Stimulated activated CD8-positive, alpha-beta memory T cell treated with anti-CD3 and anti-CD28 coated beads, Interleukin-15, amount 100 ng/mL, for 4 hours (primary cell): Measurements from ENCODE around the gene KIF26A.

Experiments used
- DNase-seq, 2 donors: peaks; one replicate each; pipeline ENCODE4 v3.0.0-alpha.2; 2020; ENCODE audit warnings: low read depth in 2 of 2

Gene KIF26A

DNA sequence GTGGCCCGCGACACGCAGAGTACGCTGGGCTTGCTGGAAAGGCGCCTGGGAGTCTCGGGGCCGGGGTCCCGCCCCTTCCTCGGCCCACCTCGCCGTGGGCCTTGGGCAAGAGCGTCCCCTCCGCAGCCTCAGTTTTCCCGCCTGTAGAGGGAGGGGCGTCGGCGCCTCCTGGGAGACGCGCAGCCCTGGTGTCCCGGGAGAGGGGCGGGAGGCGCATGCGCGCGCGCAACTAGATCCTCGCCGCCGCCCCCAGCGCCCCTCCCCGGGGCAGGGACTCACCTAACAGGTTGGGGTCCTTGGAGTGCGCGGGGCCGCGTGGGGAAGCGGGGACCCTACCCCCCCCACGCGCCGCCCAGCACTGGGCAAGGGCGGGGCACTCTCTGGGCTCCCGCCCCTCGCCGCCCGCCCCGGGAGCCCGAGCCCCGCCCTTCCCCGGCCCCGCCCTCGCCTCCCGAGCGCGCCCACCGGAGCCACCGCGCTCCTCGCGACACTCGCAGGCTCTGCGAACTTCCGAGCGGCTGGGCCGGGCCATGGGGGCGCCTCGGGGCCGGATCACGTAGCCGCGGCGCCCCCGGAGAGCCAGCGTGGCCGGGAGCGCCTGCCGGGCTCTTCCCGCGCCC lies at the start of gene KIF26A:
TSS of gene KIF26A (plus strand) at position 490 of the 620 bp plus-strand sequence. CDS start 136 bp downstream, outside the sequence.
- DNase-seq = no peak

DNA sequence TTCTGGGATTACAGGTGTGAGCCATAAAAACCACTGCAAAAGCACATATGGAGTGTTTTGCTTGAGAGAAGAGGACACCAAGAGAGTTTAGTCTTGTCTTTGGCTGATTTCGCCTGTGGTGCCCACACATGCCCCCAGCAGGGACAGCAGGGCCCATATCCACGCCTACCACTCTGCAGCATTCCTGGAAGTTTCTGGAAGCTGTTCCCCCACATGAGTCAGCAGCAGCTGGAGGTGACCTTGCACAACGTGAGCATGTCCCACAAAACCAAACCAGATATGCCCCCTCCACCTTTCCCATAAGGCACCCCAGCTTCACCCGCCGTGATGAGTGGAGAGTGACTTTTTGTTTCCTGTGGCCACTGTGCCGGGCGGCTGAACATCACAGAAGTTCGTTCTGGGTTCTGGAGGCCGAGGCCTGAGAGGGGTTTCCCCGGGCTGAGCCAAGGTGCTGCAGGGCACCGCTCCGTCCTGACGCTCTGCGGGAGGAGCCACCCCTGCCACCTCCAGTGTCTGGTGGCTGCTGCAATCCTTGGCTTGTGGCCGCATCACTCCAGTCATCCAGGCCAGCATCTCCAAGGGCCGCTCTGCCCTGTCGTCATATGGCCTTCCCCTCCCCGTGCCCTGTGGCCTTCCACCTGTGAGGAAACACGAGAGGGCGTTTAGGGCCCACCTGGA lies 48.2 kb upstream of the KIF26A start:
- no peak for DNase-seq

DNA sequence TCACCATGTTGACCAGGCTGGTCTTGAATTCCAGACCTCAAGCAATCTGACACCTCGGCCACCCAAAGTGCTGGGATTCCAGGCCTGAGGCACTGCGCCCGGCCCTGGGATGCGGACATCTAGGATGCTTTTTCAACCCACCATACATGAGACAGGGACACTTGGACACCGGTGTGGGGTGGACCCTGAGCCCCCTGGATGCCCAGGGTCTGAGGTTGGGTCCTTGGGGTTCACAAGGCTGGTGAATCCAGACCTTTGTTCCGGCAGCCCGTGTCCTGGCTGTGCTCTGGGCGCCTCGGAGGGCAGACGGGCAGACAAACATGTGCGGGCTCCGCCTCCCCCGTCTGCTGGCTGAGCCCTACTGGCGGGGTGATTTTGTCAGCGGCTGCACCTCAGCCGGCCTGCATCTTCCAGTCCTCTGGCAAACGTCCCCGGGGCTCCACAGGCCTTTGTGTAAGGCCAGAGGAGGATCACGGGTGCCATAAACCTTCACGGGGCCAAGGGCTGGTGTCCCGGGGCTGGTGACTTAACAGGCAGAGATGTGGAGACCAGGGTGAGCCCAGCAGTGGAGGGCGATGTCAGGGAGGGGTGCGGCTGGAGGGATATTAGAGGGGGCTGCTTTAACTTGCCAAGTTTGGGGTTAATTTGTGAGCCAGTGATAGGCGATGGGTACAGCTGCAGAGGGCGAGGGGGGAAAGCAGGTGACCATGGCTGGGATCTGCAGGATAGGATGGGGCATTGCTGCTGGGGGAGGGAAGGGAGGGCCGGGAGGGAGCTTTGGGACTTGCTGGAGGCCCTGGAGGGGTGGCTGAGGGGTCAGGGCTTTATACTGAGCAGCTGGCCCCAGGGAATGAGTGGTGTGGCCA lies 47.1 kb upstream of the KIF26A start:
- no peak for DNase-seq

DNA sequence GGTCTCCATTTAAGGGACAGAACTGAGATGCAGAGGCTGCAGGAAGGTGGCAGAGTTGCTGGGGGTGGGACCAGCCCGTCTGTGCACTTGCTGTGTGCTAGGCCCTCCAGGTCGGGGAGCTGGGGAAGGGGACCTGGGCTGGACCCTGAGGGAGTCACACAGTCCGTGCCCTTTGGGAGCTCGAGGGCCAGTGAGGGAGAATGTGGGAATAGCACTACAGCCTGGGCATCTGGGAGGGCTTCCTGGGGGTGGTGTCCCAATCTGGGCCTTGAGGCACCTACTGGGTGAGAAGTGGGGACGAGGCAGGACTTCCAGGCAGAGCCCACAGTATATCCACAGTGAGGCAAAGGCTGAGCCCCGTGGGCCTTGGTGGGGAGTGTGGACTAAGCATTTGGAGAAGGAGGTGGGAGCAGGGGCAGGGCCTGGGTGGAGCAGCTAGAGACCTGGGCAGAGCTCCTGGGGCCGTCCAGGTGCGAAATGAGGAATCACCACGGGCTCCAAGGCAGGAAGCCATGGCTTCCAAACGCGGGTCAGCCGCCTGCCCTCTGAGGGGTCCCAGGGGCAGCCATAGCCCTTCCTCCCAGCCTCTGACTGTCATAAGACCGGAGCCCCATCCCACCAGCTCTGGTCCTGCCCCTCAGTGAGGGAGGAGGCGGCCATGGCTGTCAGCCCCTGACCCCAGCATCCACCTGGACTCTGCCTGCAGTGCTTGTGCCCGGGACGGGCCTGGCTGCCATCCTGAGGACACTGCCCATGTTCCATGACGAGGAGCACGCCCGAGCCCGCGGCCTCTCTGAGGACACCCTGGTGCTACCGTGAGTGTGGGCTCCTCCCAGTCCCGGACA lies 46.2 kb upstream of the KIF26A start:
- DNase-seq = no peak

DNA sequence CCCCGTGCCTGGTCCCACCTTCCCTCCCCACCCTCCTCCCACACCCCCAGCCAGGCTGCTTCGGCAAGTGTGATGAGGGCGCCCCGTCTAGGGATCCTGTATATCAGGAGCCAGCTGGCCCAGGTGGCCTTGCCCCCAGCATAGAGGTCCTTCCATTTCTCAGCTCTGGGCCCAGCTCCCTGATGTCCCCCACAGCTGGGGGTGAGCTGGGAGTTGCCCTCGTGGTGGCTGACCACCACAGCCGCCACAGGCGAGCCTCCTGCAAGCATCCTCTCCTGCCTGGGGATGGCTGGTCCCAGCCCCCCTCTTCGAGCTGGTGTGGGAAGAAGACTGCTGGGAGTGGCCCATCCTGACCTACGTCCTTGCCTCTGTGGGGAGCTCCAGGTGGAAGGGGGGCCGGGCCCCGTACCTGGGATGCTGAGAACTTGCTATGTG lies 45.4 kb upstream of the KIF26A start:
- DNase-seq = no peak

DNA sequence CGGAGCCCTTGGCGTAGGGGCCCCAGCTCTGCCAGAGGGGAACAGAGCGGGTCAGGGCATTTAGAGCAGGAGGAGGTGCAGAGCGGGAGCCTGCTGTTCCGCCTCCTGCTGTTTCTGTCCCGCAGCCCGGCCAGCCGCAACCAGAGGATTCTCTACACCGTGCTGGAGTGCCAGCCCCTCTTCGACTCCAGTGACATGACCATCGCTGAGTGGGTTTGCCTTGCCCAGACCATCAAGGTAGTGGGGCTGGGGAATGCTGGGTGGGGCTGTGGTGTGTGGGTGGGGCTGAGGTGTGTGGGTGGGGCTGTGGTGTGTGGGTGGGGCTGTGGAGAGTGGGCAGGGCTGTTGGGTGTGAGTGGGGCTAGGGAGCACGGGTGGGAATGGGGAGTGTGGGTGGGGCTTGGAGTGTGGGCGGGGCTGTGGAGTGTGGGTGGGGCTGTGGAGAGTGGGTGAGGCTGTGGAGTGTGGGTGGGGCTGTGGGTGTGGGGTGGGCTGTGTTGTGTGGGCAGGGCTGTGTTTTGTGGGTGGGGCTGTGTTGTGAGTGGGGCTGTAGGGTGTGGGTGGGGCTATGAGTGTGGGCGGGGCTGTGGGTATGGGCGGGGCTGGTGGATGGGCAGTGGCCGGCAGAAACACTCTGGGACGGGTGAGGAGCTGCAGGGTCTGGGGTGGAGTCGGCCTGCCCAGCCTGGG lies 44.9 kb upstream of the KIF26A start:
- no peak for DNase-seq

DNA sequence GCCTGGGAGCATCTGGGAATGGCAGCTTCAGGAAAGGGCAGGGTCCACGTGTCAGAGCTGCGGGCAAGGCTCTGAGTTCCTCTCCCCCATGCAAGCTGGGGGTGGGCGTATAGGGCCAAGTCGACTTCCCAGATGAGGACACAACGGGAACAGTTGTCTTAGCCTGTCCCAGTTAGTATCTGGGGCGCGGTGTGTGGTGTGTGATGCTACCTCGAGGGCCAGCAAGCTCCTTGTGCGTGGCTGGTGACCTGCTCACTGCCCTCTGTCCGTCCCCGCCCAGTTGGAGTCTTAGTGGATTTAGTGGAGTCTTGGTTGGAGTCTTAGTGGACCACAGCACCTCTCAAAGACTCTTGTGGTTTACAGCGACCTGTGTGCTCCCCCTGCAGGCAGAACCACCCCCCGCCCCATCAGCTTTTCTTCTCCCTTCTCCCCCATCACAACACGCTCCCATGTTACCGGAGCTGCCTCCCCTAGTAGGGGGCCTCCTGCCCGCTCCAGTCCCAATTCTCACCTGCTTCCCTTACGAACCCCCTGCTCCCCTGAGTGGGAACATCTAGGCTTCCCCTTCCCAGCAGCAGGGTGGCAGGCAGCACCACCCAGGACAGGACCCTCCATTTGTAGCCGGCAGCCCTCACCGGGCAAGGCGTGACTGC lies 44.2 kb upstream of the KIF26A start:
- DNase-seq = no peak

DNA sequence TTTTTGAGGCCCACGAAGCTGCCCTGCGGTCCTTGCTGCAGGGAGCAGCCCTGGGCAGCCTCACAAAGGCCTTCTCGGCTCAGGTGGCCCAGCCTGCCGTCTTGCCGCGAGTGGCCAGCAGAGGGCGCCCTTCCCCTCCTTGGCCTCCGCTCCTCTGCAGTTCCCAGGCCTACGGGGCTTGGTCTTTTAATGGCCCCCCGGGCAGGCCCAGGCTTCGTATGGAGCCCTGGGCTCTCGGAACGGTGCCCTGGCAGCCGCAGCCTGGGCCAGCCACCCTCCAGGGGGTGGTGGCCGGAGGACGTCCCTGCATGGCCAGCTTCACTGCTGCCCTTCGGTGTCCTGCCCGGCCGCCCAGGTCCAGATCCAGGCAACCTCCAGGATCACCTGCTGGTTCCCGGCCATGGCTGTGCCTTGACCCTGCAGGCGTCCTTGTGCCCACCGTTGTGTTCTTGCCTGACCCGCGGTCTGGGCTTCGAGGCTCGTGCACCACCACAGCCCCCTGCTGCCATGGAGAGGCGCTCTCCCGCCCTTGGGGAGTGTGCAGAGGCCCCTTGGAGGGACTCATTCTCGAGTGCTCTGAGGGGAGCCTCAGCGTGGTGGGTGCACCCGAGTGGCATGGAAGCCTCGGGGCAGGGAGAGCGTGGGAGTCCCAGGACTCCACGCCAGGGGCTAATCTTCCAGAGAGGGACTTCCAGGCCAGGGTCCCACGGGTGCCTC lies 43.5 kb upstream of the KIF26A start:
- peak in 1 of 2 donors; percentile 17 for DNase-seq

DNA sequence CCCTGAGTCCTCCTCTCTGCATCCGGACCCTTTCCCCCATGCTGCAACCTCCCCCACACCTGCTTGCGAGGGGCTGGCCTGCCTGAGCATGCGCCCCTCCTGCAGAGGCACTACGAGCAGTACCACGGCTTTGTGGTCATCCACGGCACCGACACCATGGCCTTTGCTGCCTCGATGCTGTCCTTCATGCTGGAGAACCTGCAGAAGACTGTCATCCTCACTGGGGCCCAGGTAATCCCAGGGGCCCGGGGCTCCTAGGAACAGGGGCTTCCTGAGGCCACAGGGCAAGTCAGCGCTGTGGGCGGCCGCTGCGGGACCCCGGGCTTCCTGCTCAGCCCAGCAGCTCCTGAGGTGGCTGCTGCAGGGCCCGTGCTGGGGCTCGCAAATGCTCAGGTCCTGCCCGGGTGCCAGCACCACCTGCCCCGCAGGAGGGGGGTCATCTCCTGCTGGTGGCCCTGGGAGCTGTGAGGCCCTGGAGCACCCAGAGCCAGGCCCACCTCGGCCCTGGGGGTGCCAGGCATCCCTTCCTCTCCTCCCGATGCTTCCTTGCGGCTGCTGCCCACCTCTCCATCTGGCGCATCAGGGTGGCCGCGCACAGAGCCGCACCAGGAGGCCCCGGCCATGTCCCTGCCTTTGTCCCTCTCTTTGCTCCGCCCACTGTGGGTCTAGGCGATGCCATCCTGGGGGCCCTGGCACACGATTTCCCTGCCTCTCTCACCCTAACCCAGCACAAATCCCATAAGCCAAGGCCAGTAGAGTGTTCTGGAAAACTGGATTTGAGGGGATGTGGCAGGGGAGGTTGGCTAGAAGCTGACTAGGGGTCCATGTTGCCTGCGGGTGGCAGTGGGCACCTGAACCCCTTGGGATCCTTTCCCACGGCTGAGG lies 42.7 kb upstream of the KIF26A start:
- DNase-seq = no peak

DNA sequence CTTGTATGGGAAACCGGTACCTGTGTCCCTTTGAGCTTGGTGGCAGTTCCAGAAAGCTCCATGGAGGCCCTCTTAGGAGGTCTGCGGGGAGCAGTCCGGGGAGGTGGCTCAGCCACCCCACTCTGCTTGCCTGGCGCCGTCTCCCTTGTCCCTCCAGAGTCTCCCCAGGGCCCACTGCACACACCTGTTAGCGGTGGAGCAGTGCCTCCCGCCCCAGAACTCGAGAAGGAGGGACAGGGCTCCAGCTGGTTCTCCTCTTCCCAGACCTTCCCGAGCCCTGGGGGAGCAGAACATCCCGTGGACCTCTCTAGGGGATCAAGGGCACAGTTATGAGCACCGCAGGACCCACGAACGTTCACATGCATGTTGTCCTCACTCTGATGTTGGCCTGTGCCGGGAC lies 42.1 kb upstream of the KIF26A start:
- no peak for DNase-seq

DNA sequence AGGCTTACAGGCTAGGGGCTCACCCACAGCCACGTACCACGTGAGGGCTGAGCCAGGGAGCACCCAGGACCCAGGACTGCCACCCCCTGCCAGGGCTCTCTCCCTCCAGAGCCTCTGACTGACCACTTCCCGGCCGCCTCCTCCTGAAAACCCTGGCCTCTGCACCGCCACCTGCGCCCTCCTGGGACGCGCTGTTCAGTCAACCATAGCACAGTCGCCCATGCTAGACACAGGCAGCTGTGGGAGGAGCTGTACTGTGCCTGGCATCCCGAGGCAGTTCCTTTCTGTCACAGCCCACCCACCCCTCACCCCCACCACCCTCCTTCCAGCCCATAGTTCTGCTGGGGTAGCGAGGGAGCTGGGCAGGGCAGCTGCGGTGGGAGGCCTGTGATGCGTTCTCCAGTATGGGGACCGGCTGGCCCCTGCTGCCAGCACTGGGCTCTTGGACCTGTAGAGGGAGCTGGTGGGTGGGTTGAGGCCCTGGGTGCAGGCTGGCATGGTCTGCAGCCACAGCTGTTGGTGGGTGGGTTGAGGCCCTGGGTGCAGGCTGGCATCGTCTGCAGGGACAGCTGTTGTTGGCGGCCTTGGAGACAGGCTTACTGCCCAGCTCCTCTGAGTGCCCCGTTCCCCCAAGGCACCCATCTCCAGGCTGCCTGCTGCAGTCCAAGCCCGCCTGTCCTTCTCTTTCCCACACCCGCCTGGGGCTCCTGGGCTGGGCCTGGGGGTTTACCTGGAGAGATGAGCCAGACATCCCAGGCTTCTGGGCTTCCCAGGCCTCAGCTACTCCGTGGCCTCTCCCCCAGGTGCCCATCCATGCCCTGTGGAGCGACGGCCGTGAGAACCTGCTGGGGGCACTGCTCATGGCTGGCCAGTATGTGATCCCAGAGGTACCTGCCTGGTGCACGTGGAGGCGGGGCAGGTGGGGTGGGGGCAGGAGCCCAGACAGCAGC lies 41.4 kb upstream of the KIF26A start:
- DNase-seq = no peak

DNA sequence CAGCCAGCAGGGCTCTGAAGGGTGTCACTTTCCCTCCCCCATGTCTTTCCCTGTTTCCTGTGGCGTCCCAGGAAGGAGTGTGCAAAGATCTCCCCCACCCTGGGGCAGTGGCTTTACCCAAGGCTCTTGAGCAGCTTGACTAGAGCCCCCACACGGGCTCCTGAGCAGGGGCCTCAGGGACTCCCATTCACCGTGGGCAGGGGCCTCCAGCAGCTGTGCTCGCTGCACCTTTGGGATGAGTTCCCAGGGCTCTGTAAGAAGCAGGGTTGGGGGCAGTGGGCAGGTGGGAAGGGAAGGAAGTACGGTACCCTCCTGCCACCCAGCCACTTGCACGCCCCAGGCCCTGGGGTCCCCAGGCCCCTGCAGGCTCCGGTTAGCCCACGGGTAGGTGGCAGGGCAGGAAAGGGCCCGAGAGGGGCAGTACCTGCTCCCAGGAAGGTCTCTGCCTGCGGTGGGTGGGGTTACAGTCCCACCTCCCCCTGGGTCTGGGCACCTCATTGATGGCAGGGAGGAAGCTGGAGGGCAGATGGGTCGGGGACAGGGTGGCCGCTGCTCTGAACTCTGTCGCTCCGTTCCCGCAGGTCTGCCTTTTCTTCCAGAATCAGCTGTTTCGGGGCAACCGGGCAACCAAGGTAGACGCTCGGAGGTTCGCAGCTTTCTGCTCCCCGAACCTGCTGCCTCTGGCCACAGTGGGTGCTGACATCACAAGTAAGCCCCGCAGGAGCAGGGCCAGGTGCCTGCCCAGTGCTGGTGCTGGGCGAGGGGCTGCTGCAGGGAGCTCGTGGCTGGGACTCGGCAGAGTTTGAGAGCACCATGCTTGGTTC lies 39.9 kb upstream of the KIF26A start:
- DNase-seq = no peak

DNA sequence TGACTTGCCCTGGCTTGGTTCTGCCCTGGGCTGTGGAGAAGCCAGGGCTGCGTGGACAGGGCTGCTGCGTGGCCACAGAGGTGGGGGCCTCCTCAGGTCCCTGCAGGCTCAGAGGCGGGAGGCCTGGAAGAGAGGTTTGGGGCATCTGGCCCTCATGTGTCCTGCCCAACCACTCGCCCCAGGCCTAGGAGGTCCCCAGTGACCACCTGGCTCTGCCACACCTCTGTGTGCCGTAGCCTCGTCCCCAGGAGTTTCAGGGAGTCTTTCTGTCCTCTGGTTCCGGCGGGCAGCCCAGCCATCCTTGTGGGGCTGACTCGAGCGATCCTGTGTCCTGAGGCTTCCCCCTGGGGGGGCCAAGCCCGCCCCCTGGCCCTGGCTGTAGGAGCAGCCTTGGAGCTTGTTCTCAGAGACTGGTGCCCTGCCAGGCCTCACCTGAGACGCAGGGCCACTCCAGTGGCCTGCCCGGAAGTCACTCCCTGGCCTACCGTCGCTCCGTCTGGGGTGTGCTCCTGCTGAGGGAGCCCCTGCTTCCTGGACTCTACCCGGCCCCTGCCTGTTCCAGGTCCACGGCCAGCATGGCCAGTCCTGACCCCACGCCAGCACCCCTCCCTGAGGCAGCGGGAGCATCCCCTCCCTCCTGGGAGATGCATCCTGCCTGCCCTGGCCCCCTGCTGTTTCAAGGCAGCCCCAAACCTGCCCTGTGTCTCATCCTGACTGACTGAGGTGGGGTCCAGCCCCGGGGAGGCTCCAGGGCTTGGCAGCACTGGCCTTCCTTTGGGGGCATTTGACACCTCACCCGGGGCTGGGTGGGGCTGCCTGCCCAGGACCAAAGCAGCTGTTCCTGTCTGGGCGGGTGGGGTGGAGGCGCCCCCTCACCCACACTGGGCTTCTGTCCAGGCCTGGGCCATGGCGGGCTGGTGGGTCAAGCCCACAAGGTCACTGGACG lies 39.0 kb upstream of the KIF26A start:
- DNase-seq = no peak

DNA sequence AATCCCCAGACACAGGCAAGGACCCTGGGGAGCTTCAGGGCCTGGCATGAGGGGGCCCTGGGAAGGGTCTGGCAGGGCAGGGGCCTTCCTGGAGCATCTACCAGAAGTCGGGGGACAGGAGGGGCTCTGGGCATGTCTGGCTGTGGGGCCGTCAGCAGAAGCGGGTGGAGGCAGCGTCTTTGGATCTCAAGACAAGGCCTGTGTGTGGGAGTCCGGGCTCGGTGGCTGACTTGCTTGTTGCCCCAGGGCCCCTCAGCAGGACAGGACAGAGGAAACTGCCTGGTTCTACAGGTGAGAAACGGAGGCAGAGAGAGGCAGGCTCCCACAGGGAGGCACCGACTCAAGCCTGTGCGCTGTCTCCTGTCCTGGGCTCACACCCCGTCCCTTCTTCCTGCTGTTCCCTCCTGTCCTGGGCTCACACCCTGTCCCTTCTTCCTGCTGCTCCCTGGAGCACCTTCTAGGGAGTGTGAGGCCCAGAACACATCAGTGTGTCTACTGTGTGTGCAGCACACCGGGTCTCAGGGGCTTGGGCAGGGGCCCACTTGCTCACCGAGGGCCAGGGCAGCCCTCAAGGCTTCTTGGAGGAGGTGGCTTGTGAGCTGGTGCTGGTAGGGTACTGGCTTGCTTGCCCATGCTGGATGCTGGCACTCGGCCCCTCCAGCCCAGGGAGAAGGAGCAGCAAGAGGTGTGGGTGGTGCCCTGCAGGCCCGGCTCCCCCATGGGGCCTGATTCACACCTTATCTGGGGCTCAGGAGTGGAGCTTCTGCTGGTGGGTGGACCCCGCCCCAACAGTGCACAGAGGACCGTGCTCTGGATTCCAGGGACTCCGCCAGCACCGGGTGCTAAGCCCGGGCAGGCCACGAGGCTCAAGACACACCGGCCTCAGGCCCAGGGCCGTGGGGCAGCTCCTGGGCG lies 38.0 kb upstream of the KIF26A start:
- DNase-seq = no peak
